Measurements from ENCODE around the gene RPS6KC1.

The RPS6KC1 gene

DNA sequence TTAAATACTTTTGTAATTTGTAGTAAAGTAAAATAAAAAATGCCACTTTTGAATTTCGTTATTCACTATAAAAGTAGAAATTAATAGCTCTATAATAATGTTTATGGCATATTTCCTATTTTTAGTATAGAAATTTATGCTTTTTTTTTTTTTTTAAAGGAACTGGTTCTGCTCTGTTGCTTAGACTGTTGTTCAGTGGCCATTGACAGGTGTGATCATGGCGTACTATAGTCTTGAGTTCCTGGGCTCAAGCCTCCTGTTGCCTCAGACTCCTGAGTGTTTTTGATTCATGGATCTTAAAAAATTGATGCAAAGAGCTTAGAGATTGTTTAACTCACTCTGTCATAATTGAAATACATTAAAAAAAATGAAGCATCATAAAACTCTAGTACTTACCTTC, 53.6 kb downstream of the RPS6KC1 start:
- Histone ChIP-seq H3K79me2 (ENCODE audit: insufficient read depth, low read length) (no peaks in the 10 kb centered on the region), H3K4me3 (ENCODE audit: low read length, poor library complexity, severe bottlenecking) (no peak overlapping the region)
- TF ChIP-seq, protein P1, sequence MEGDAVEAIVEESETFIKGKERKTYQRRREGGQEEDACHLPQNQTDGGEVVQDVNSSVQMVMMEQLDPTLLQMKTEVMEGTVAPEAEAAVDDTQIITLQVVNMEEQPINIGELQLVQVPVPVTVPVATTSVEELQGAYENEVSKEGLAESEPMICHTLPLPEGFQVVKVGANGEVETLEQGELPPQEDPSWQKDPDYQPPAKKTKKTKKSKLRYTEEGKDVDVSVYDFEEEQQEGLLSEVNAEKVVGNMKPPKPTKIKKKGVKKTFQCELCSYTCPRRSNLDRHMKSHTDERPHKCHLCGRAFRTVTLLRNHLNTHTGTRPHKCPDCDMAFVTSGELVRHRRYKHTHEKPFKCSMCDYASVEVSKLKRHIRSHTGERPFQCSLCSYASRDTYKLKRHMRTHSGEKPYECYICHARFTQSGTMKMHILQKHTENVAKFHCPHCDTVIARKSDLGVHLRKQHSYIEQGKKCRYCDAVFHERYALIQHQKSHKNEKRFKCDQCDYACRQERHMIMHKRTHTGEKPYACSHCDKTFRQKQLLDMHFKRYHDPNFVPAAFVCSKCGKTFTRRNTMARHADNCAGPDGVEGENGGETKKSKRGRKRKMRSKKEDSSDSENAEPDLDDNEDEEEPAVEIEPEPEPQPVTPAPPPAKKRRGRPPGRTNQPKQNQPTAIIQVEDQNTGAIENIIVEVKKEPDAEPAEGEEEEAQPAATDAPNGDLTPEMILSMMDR (conservative IDR thresholded peaks at IDR 0.05; ENCODE audit: low read length): no peak
- TF ChIP-seq EZH2phosphoT487 (IDR thresholded peaks at IDR 0.05; ENCODE audit: borderline replicate concordance): no peak

DNA sequence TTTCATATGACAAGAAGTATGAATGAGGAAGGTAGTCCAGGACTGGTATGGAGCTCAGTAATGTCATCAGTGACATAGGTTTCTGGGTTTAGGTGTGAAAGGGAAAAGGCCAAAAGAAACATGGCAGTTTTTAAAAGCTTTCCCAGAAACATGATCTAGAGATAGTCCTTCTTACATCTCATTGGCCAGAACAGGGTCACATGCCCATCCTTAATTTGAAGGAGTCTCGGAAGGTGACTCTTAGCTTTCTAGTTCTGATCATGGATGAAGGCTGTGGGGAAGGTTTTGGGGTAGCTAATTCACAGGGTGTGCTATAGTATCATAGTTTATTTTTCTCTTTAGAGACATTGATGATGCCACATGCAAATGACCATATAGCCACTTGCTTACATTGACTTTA, 55.3 kb downstream of the RPS6KC1 start:
- H3K36me3 ChIP-seq (ENCODE audit: insufficient read depth, low read length): peaks cover 4% of the 10 kb centered on the region; the same call in 1 of the 2 replicates
- H3K9ac ChIP-seq (ENCODE audit: low read depth, low read length, poor library complexity, severe bottlenecking): no peak overlapping the region
- H3K9me3 ChIP-seq (ENCODE audit: insufficient read depth, low read depth, low read length): no peaks in the 10 kb centered on the region
- H3K4me2 ChIP-seq (ENCODE audit: low read depth, low read length, poor library complexity, severe bottlenecking): no peak overlapping the region
- no peak overlapping the region for H2AFZ ChIP-seq (ENCODE audit: low read length)
- no peak overlapping the region for H3K4me3 ChIP-seq (ENCODE audit: low read length, poor library complexity, severe bottlenecking)
- H3K4me1 ChIP-seq (ENCODE audit: insufficient read depth, low read length, poor library complexity, severe bottlenecking): peaks cover 10% of the 10 kb centered on the region
- no peaks in the 10 kb centered on the region for H3K27me3 ChIP-seq (ENCODE audit: insufficient read depth, low read length, poor library complexity, severe bottlenecking)
- TF ChIP-seq, protein P1 (conservative IDR thresholded peaks at IDR 0.05; ENCODE audit: low read length): no peak
- no peaks in the 10 kb centered on the region for H3K9me2 ChIP-seq (replicated peaks; ENCODE audit: low read depth, low read length)
- peaks cover 8% of the 10 kb centered on the region for H4K20me1 ChIP-seq (ENCODE audit: insufficient read depth, low read length, poor library complexity, severe bottlenecking)
- 0 out of 2 replicates have a peak, but pooled peaks cover 3% of the 10 kb centered on the region for H3F3A ChIP-seq (ENCODE audit: low read depth)
- H3K79me2 ChIP-seq (ENCODE audit: insufficient read depth, low read length): no peaks in the 10 kb centered on the region

More for the DNA sequence above, 53.6 kb downstream of the RPS6KC1 start:
- Histone ChIP-seq H3K9me2 (replicated peaks; ENCODE audit: low read depth, low read length) (no peaks in the 10 kb centered on the region), H3K4me1 (ENCODE audit: insufficient read depth, low read length, poor library complexity, severe bottlenecking) (no peaks in the 10 kb centered on the region), H2AFZ (ENCODE audit: low read length) (no peak overlapping the region), H4K20me1 (ENCODE audit: insufficient read depth, low read length, poor library complexity, severe bottlenecking) (no peaks in the 10 kb centered on the region), H3K27me3 (ENCODE audit: insufficient read depth, low read length, poor library complexity, severe bottlenecking) (no peaks in the 10 kb centered on the region), H3K9me3 (ENCODE audit: insufficient read depth, low read depth, low read length) (no peaks in the 10 kb centered on the region), H3K9ac (ENCODE audit: low read depth, low read length, poor library complexity, severe bottlenecking) (no peak overlapping the region), H3K36me3 (ENCODE audit: insufficient read depth, low read length) (peaks cover 4% of the 10 kb centered on the region; the same call in 1 of the 2 replicates), H3F3A (ENCODE audit: low read depth) (0 out of 2 replicates have a peak, but pooled peaks cover 3% of the 10 kb centered on the region), H3K4me2 (ENCODE audit: low read depth, low read length, poor library complexity, severe bottlenecking) (no peak overlapping the region)

DNA sequence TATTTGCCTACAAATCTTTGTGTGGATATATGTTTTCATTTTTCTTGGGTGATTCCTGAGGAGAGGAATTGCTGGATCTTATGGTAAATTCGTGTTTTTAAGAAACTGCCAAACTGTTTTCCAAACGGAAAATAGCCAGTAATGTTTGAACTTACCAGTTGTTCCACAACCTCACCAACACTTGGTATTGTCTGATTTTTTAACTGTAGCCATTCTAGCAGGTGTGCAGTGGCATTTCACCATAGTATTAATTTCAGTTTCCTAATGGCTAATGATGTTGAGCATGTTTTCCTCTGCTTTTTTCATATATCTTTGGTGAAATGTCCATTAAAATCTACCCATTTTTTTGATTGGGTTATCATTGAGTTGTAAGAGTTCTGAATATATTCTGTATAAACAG, 56.6 kb downstream of the RPS6KC1 start:
- Histone ChIP-seq H3K36me3 (ENCODE audit: insufficient read depth, low read length) (peaks cover 4% of the 10 kb centered on the region; the same call in 1 of the 2 replicates), H3K4me2 (ENCODE audit: low read depth, low read length, poor library complexity, severe bottlenecking) (no peak overlapping the region), H3K9me3 (ENCODE audit: insufficient read depth, low read depth, low read length) (no peaks in the 10 kb centered on the region), H4K20me1 (ENCODE audit: insufficient read depth, low read length, poor library complexity, severe bottlenecking) (peaks cover 8% of the 10 kb centered on the region), H2AFZ (ENCODE audit: low read length) (no peak overlapping the region), H3K4me1 (ENCODE audit: insufficient read depth, low read length, poor library complexity, severe bottlenecking) (peaks cover 10% of the 10 kb centered on the region), H3K9me2 (replicated peaks; ENCODE audit: low read depth, low read length) (no peaks in the 10 kb centered on the region), H3K9ac (ENCODE audit: low read depth, low read length, poor library complexity, severe bottlenecking) (no peak overlapping the region), H3K27me3 (ENCODE audit: insufficient read depth, low read length, poor library complexity, severe bottlenecking) (no peaks in the 10 kb centered on the region), H3F3A (ENCODE audit: low read depth) (0 out of 2 replicates have a peak, but pooled peaks cover 3% of the 10 kb centered on the region), H3K79me2 (ENCODE audit: insufficient read depth, low read length) (no peaks in the 10 kb centered on the region), H3K4me3 (ENCODE audit: low read length, poor library complexity, severe bottlenecking) (no peak overlapping the region)
- no peak for TF ChIP-seq EZH2phosphoT487 (IDR thresholded peaks at IDR 0.05; ENCODE audit: borderline replicate concordance)
- TF ChIP-seq, protein P1 (conservative IDR thresholded peaks at IDR 0.05; ENCODE audit: low read length): no peak

Data from Loucy (cell line).